GOT3 (cell line): ENCODE data around the gene SH3GLB1.

ENCODE experiments used
- DNase-seq: peaks from one replicate; lab custom pipeline; 2025; ENCODE audit warnings: mixed read lengths; lab: John Stamatoyannopoulos, UW

SH3GLB1 gene

DNA sequence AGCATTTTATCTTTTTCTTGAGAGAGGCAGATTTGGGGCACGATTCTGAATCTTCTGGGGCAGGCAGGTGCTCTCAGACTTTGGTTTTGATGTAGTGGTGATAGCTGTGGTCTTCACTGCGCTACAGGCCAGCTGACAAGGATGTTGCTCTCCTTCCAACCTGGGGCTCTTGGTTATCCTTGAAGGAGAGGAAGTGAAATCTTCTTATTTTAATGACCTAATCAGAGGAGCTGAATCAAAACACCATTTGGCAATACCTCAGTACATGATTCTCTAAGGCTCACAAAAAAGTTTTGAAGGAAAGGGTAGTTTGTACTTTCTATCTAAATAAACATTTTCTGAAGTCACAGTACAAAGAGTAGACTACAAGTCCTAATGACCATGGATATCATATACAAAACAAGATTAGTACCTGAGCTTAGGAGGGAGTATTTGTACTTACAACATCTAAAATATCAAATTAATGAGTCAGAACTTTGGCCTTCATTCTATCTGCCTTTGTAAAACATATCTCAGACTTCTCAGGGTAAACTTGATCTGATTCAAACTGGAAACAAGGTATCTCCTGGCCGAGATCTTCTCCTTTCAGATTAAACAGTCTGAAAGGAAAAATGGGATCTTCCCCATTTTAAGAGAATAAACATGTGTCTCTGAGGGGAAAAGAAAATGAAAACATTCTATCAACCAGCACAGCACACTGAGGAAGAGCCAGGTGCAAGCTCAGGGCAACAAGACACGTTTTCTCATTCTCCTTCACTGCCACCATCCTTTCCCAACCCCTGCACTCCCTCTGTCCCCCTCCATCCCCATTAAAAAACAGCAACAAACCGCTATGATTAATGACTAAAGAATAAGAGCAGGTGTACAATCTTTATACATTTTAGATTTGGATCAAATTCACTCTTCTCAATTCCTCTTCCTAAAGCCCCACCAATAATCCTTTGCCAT is 69.2 kb downstream of the SH3GLB1 start:
- DNase-seq: no peak

DNA sequence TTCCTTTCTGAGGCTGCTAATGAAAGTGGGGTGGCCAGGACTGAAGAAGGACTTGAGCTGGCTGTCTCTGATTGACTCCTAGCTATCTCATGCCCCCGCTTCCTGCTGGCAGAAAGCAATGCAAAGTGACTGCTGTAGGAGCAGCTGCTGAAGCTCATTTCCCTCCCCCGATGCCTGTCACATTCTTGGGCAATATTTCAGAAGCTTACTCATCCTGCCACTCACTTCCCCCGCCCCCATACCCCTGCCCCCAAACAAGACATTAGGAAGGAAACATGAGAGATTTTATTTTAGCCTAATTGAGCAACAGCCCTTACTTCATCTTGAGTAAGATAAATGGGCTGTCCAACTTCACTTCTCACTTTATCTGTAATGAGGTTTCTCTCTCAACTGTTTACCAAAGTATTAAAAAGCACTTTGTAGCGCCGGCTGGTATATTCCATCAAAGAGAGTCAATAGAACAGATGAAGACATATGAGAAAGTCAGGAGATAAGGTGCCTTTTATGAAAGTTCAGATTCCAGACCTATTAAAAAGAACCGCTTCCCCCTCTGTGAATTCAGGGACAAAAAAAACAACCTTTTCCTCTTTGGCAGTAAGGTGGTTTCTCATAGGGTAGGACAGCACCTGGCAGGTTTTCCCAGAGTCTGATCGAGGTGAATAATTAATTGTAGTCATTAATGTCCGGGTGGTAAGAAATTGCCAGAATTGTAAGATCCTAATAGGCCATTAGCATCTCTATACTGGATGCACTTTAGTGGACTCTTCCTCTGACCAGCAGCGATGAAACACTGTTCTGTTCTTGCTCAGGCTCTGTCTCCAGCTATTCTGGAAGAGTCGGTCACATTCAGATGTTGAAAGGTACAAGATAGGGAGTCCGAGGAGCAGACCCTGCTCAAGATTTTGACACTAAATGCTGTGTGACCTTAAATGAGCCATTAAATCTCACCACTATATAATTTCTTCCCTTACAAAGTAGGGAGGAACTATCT is 70.2 kb downstream of the SH3GLB1 start:
- DNase-seq: no peak

DNA sequence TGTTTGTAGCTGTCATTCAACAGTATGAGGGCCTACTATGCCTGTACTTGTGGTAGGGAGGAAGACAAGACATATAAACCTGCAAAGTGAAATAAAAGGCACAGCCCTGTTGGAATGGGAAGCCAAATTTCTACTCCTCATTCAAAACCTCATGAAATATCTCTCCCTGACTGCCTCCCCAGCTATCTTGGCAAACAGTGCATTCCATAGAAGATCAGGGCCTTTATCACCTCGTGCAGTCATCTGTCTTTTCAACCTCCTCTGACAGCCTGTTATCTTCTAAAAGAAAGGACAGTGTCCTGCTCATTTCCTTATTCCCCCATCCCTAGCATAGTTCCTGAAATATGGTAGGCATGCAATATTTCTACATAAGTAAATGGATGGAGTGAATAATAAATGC is 71.0 kb downstream of the SH3GLB1 start:
- no peak for DNase-seq

DNA sequence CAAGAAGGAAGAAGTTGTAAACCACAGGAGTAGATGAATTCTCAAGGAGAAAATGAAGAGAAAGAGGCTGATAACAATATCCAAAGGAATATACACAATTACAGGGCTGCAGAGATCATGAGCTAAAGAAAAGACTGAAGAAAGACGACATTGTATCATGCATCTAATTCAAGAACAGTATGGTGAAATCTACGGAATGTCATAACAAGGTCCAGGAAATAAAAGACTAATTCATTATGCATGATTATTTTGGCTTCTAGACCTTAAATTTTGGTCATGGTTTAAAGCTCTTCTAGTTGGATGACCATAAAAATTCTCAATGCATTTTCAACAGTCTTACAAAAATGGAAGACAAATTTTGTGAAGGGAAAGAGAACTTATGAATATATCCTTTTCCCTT is 71.7 kb downstream of the SH3GLB1 start:
- DNase-seq: no peak

DNA sequence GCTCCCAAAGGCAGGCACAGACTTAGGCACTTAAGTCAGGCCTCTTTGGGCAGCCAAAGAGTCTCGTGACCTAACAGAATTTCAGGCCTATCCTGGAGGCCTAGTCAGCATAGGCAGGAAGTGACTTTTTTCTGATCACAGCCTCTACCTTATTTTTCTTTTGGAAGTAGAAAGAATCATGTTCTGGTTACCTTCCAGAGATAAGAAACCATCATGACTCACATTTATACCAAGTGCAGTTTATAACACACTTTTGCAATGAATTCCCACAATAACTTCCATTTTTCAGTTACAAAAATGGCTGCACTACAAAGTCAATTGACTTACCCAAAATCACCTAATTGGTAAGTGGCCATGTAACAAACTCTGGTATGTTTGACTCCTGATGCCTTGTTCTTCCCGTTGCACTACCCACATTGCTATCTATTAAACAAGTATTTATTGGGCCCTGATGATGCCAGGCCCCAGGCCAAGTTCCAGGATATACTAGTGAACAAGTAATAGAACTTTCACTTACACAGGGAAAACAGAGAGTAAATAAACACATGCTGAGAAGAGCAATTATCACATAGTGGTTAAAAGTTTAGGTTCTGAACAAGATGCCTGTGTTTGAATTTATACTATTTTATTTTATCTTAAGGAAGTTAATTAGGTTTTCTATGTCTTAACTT is 74.3 kb downstream of the SH3GLB1 start:
- DNase-seq: no peak

DNA sequence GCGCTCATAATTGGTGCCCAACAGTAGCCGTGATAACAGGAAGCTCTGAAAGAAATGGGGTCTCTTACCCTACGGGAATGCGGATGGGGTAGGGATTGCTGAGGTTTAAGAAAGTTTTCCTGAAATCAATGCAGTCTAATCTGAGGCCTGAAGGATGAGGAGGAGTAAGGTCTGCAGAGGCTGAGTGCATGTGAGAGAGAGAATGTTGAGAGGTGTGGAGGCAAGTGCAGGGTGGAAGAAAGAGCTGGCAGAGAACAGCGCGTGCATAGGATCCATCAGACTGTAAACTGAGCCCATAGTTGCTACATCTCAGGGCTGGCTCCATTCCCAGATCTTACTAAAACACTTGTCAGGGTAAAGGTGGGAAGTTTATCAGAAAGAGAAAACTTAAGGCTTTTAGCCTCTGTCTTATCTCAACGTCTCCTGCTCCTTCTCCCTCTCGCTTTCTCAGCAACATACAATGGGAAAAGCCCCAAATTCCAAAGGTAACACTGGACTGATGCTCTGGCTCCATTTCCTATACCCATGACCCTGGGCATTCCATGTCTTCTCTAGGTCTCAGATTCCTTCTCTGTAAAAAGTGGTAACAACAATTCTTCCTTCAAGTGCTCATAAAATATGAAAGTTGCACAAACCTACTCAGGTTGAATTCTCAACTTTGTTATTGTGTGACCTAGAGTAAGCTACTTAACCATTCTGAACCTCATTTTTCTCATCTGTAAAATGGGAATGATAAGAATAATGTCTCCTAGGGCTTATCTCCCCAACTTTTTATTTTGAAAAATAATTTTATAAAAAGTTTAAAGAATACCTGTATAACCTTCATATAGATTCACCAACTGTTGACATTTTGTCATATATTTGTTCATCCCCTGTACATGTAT is 75.2 kb downstream of the SH3GLB1 start:
- no peak for DNase-seq

DNA sequence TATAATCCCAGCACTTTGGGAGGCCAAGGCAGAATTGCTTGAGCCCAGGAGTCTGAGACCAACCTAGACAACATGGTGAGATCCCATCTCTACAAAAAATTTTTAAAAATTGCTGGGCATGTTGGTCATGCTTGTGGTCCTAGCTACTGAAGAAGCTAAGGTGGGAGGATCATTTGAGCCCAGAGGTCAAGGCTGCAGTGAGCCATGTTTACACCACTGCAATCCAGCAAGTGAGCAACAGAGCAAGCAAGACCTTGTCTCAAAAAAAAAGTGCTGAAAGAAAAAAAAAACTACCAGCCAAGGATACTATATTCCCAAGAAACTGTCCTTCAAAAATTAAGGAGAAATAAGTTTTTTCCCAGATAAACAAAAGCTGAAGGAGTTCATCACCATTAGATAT is 78.1 kb downstream of the SH3GLB1 start:
- DNase-seq: no peak

DNA sequence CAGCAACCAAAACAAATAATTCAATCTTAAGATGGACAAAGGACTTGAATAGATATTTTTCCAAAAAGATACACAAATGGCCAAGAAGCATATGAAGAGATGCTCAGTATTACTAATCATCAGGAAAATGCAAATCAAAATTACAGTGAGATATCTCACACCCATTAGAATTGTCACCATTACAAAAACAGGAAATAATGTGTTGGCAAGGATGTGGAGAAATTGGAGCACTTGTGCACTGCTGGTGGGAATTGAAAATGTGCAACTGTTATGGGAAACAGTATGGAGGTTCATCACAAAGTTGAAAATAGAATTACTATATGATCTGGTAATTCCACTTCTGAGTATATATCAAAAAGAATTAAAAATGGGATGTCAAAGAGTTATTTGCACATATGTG is 83.2 kb downstream of the SH3GLB1 start:
- DNase-seq: no peak

DNA sequence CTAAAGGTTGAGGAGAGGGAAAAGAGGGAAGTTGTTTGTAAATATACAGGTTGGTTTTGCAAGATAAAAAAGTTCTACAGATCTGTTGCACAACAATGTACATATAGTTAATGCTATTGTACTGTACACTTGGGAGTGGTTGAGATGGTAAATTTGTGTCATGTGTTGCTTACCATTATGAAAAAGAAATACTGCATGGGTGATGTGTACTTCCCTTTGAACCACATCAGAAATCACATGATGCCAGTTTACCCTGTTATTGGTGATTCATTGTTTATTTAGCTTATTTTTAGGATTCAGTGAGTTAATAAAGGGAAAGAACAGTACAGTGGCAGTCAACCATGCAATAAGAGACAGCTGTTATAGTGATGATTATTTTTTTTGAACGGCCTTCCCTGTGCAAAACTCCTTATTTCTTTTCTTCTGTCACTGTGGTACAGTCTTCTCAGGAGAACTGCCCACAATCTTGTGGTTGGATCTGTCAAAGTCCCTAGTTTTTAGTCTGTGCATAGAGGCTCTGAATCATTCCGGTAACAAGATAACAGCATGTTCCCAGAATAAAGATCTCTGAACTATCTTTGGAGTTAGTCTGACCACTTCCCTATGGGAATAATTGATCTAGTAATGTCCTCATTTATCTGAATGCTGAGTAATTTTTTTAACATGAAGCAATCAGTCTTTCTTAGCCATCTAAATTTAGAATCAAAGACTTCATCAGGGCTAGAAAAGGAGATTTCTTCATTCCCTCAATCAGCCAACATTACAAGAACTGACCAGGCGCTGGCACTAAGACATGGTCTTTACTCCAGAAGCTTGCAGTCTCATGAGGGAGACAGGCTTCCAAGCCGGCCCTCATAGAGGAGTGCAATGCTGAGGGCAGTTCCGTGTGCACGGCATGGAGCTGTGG is 84.2 kb downstream of the SH3GLB1 start:
- DNase-seq: no peak

DNA sequence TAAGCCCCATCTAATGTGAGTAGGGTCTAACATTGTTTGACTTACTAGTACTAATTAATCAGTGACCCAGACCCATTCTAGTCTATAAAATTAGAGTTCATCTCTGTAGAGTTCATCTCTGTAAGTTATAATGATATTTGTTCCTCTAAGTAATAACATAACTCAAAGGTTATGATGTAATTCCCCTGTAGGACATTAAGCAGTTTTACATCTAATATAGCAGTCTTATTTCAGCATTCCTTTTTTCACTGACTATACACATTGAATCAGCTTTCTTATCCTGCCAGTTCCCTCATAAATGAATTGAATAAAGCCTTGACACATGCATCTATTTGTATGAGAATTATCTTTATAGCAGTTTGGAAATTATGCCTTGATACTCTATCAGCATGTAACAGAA is 90.9 kb downstream of the SH3GLB1 start:
- DNase-seq: no peak
